Neural cell (in vitro differentiated cells): ENCODE results near the gene ARHGEF1. TPM values are rescaled to one million over a fixed set of nuclear protein-coding genes. Genes with fewer than 3 reads are reported as not detected.

ENCODE experiments used
- H2AFZ ChIP-seq: fragments of 200-600, 300-800 bp; sonication (generic), shearing (Covaris generic); 2 replicates; pipeline ENCODE4 v1.6.0; 2014; ENCODE audit warnings: low read depth, mild to moderate bottlenecking, antibody characterized with exemption, low read length, moderate library complexity
- H3F3A ChIP-seq: fragments of 200-600 bp; shearing (Covaris generic); 2 replicates; pipeline ENCODE4 v1.6.1; 2016; ENCODE audit warnings: mild to moderate bottlenecking, moderate library complexity, mixed read lengths, antibody characterized with exemption, low read length; ENCODE audit not compliant: insufficient read depth, poor library complexity, severe bottlenecking
- H3K27ac ChIP-seq: fragments of 200-600, 300-800 bp; sonication (generic), shearing (Covaris generic); 2 replicates; pipeline ENCODE4 v1.5.1; 2014; ENCODE audit warnings: mild to moderate bottlenecking, low read length, moderate library complexity
- H3K27me3 ChIP-seq: fragments of 300-800, 200-600 bp; sonication (generic), shearing (Covaris generic); 2 replicates; pipeline ENCODE4 v1.6.0; 2014; ENCODE audit warnings: mild to moderate bottlenecking, low read depth, low read length, moderate library complexity; ENCODE audit not compliant: insufficient read depth
- H3K36me3 ChIP-seq: fragments of 300-800, 200-600 bp; sonication (generic), shearing (Covaris generic); 2 replicates; pipeline ENCODE4 v1.5.1; 2014; ENCODE audit warnings: mild to moderate bottlenecking, antibody characterized with exemption, low read length, moderate library complexity; ENCODE audit not compliant: insufficient read depth
- H3K4me2 ChIP-seq: fragments of 300-800, 200-600 bp; sonication (generic), shearing (Covaris generic); 2 replicates; pipeline ENCODE4 v1.6.0; 2014; ENCODE audit warnings: mild to moderate bottlenecking, low read length
- H3K4me3 ChIP-seq: fragments of 300-800, 200-600 bp; sonication (generic), shearing (Covaris generic); 2 replicates; pipeline ENCODE4 v1.5.1; 2014; ENCODE audit warnings: mild to moderate bottlenecking, low read length, moderate library complexity
- H3K79me2 ChIP-seq: fragments of 200-600 bp; shearing (Covaris generic); replicated peaks from 2 replicates; pipeline ENCODE4 v1.6.0; 2014; ENCODE audit warnings: mild to moderate bottlenecking, low read length, moderate library complexity; ENCODE audit not compliant: insufficient read depth
- H3K9ac ChIP-seq: fragments of 300-800, 200-600 bp; sonication (generic), shearing (Covaris generic); 2 replicates; pipeline ENCODE4 v1.6.1; 2016; ENCODE audit warnings: mild to moderate bottlenecking, low read length, mixed read lengths
- H3K9me2 ChIP-seq: fragments of 200-600 bp; shearing (Covaris generic); 2 replicates; pipeline ENCODE4 v1.6.1; 2016; ENCODE audit warnings: mild to moderate bottlenecking, low read length, mixed read lengths; ENCODE audit not compliant: insufficient read depth
- H3K9me3 ChIP-seq: fragments of 200-600, 300-800 bp; sonication (generic), shearing (Covaris generic); 2 replicates; pipeline ENCODE4 v1.6.1; 2016; ENCODE audit warnings: mild to moderate bottlenecking, mixed run types, low read length, moderate library complexity, mixed read lengths
- H4K20me1 ChIP-seq: fragments of 200-600 bp; shearing (Covaris generic); 2 replicates; pipeline ENCODE4 v1.6.1; 2016; ENCODE audit warnings: mild to moderate bottlenecking, mixed run types; ENCODE audit not compliant: insufficient read depth
- CTCF ChIP-seq: fragments of 450-650 bp; IDR thresholded peaks from 2 replicates; pipeline ENCODE4 v1.5.1; 2014; ENCODE audit warnings: antibody characterized with exemption, mild to moderate bottlenecking, moderate library complexity; ENCODE audit not compliant: poor library complexity, severe bottlenecking
- EP300 ChIP-seq: fragments of 450-650 bp; conservative IDR thresholded peaks from 2 replicates; pipeline ENCODE4 v1.6.1; 2014; ENCODE audit warnings: antibody characterized with exemption, mild to moderate bottlenecking, moderate library complexity; ENCODE audit not compliant: poor library complexity, severe bottlenecking
- EZH2 ChIP-seq: fragments of 200-600, 300-800 bp; shearing (Covaris generic), sonication (generic); IDR thresholded peaks from 2 replicates; pipeline ENCODE4 v1.6.1; 2014; ENCODE audit warnings: antibody characterized with exemption, low read length, borderline replicate concordance, mild to moderate bottlenecking; ENCODE audit not compliant: insufficient read depth, poor library complexity, severe bottlenecking
- MXI1 ChIP-seq: fragments of 450-650 bp; conservative IDR thresholded peaks from 2 replicates; pipeline ENCODE4 v1.6.1; 2014; ENCODE audit warnings: antibody characterized with exemption, mild to moderate bottlenecking; ENCODE audit not compliant: poor library complexity, severe bottlenecking
- POLR2AphosphoS5 ChIP-seq: IDR thresholded peaks from 2 replicates; pipeline ENCODE4 v1.6.1; 2012
- RAD21 ChIP-seq: fragments of 450-650 bp; conservative IDR thresholded peaks from 2 replicates; pipeline ENCODE4 v1.6.1; 2014; ENCODE audit warnings: antibody characterized with exemption, mild to moderate bottlenecking, moderate library complexity
- REST ChIP-seq: IDR thresholded peaks from 2 replicates; pipeline ENCODE4 v1.6.1; 2012; ENCODE audit warnings: borderline replicate concordance
- SMC3 ChIP-seq: fragments of 450-650 bp; conservative IDR thresholded peaks from 2 replicates; pipeline ENCODE4 v1.6.1; 2014; ENCODE audit warnings: antibody characterized with exemption, mild to moderate bottlenecking, moderate library complexity; ENCODE audit not compliant: poor library complexity
- TAF1 ChIP-seq: IDR thresholded peaks from 2 replicates; pipeline ENCODE4 v1.6.1; 2012; ENCODE audit warnings: low read depth
- polyA plus RNA-seq: library from polyadenylated mRNA; depleted of rRNA; stranded (reverse); fragments of >200 nt; gene quantifications from 2 replicates; pipeline ENCODE4 v1.2.3, GENCODE V29; 2014

The ARHGEF1 gene
- polyA plus RNA-seq, 1 donor from 2014 or later = 12.0 TPM

- peaks cover 26% of the 10 kb centered on the region for H3K27me3 ChIP-seq
- H2AFZ ChIP-seq = no peak overlapping the region
- no peaks in the 10 kb centered on the region for H3K36me3 ChIP-seq
- H3K4me3 ChIP-seq = no peak overlapping the region
- TF ChIP-seq MXI1 (no peak), SMC3 (no peak), EZH2 (no peak), TAF1 (no peak), CTCF (no peak), RAD21 (no peak), POLR2AphosphoS5 (no peak), REST (no peak), EP300 (no peak)
- no peak overlapping the region for H3K4me2 ChIP-seq
- H3K27ac ChIP-seq = no peak overlapping the region
- no peaks in the 10 kb centered on the region for H3K9me2 ChIP-seq
- H4K20me1 ChIP-seq = no peaks in the 10 kb centered on the region
- no peaks in the 10 kb centered on the region for H3K9me3 ChIP-seq
- H3F3A ChIP-seq = no peaks in the 10 kb centered on the region
- no peaks in the 10 kb centered on the region for H3K79me2 ChIP-seq
- no peak overlapping the region for H3K9ac ChIP-seq
These were observed 2.7 kb upstream of the ARHGEF1 start for GRCh38 chr19:41880329-41880708.

- Histone ChIP-seq H3K9ac (no peak overlapping the region), H3K27ac (no peak overlapping the region), H3K36me3 (no peaks in the 10 kb centered on the region)
These were observed 458 bp downstream of the ARHGEF1 start for GRCh38 chr19:41883463-41883820.

More at GRCh38 chr19:41883463-41883820, 458 bp downstream of the ARHGEF1 start:
- Histone ChIP-seq H3K9me2 (no peaks in the 10 kb centered on the region), H4K20me1 (no peaks in the 10 kb centered on the region), H3K79me2 (no peaks in the 10 kb centered on the region), H2AFZ (no peak overlapping the region), H3K9me3 (no peaks in the 10 kb centered on the region), H3K4me2 (peak overlapping the region; percentile 21), H3K4me3 (peak overlapping the region; percentile 93), H3K27me3 (peaks cover 26% of the 10 kb centered on the region), H3F3A (no peaks in the 10 kb centered on the region)
- TF ChIP-seq REST (no peak), POLR2AphosphoS5 (no peak), EP300 (no peak), CTCF (no peak), SMC3 (no peak)
